ENCODE measurements around the gene GRK5.
"Not testable (repeated sequence)": the region's sequence is repeated elsewhere in the genome, so short reads cannot be mapped to it uniquely, and the experiment has no call there.

GRK5 gene

GRCh38 chr10:119259345-119259744 is 52.0 kb downstream of the GRK5 start:
- Mint-ChIP-seq H3K27me3 (no peaks in the 10 kb centered on the region), H3K4me3 (no peak overlapping the region), H3K36me3 (peaks cover 4% of the 10 kb centered on the region), H3K9me3 (ENCODE audit: low read depth) (peaks cover 4% of the 10 kb centered on the region), H3K27ac (peak overlapping the region; percentile 46), H3K4me1 (ENCODE audit: low read depth) (peaks cover 18% of the 10 kb centered on the region)

DNA sequence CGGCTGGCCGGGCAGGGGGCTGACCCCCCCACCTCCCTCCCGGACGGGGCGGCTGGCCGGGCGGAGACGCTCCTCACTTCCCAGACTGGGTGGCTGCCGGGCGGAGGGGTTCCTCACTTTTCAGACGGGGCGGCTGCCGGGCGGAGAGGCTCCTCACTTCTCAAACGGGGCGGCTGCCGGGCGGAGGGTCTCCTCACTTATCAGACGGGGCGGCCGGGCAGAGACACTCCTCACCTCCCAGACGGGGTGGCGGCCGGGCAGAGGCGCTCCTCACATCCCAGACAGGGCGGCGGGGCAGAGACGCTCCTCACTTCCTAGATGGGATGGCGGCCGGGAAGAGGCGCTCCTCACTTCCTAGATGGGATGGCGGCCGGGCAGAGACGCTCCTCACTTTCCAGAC is 53.6 kb downstream of the GRK5 start:
- not testable (repeated sequence) for H3K9me3 Mint-ChIP-seq (ENCODE audit: low read depth); H3K36me3 Mint-ChIP-seq; H3K27me3 Mint-ChIP-seq; H3K4me3 Mint-ChIP-seq; H3K27ac Mint-ChIP-seq
- peaks cover 15% of the 10 kb centered on the region for H3K4me1 Mint-ChIP-seq (ENCODE audit: low read depth)

GRCh38 chr10:119263951-119264617 is 56.7 kb downstream of the GRK5 start:
- H3K36me3 Mint-ChIP-seq = peaks cover 2% of the 10 kb centered on the region
- no peaks in the 10 kb centered on the region for H3K27me3 Mint-ChIP-seq
- H3K27ac Mint-ChIP-seq = no peak overlapping the region
- H3K4me3 Mint-ChIP-seq = no peak overlapping the region
- peaks cover 15% of the 10 kb centered on the region for H3K4me1 Mint-ChIP-seq (ENCODE audit: low read depth)
- no peaks in the 10 kb centered on the region for H3K9me3 Mint-ChIP-seq (ENCODE audit: low read depth)

DNA sequence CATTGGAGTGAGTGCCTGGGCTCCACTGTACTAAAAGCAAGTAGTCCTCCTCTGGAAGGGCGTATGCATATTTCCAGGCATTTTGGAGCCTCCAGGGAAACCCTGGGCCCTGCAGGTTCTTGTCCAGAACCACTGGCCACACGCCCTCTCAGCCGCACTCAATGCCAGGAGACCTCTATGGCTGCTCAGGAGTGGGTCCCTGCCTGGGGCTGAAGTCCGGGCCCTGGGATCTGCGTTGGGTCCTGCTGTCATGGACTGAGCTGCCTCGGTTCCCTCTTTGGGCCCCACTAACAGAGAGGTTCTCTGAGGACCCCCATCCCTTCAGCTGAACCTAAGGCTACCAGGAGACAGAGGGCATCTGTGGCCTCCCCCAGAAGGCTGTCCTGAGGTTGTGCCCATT is 58.3 kb downstream of the GRK5 start:
- no peak overlapping the region for H3K27ac Mint-ChIP-seq
- H3K9me3 Mint-ChIP-seq (ENCODE audit: low read depth) = no peaks in the 10 kb centered on the region
- H3K27me3 Mint-ChIP-seq = no peaks in the 10 kb centered on the region
- H3K36me3 Mint-ChIP-seq = peaks cover 5% of the 10 kb centered on the region
- no peak overlapping the region for H3K4me3 Mint-ChIP-seq
- H3K4me1 Mint-ChIP-seq (ENCODE audit: low read depth) = peaks cover 28% of the 10 kb centered on the region

DNA sequence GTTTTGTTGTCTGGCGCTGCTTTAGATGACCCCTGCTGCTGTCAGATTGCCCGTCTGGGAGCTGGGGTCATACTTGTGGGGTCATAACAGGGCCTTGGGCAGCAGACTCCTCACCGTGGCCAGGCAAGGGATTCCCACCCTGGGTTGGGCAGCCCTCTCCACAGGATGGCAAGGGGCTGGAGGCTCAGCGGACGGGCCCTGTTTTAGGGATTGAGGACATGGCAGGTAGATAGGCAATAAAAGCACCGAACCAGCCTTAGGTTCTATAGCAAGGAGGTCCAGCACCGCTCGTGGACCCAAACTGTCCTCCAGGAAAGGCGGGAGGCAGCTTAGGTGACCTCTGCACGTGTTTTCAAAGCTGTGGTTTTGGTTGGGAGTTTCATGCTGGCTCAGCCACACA is 60.0 kb downstream of the GRK5 start:
- peaks cover 43% of the 10 kb centered on the region for H3K4me1 Mint-ChIP-seq (ENCODE audit: low read depth)
- H3K27ac Mint-ChIP-seq = no peak overlapping the region
- peaks cover 5% of the 10 kb centered on the region for H3K36me3 Mint-ChIP-seq
- H3K9me3 Mint-ChIP-seq (ENCODE audit: low read depth) = no peaks in the 10 kb centered on the region
- no peak overlapping the region for H3K4me3 Mint-ChIP-seq
- H3K27me3 Mint-ChIP-seq = no peaks in the 10 kb centered on the region

DNA sequence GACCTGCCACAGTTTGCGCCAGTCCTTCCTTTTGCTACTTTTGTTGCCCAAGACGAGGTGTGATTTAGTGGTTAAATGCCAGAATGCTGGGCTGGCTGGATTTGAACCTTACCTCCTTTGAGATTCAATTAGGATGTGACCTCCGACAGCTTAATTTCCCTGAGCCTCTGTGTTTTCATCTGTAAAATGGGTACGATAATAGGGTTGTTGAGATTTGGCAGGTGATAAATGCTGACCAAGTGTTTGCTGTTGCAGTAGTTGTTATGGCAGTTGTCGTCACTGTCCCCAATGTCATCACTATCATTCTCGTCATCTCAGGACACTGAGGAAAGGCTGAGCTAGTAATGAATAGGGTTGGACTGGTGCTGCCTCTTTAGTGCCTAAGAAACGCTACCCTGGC is 61.1 kb downstream of the GRK5 start:
- Mint-ChIP-seq H3K27me3 (no peaks in the 10 kb centered on the region), H3K27ac (peak overlapping the region; percentile 92), H3K36me3 (peaks cover 5% of the 10 kb centered on the region), H3K9me3 (ENCODE audit: low read depth) (no peaks in the 10 kb centered on the region), H3K4me3 (peak overlapping the region; percentile 28), H3K4me1 (ENCODE audit: low read depth) (peaks cover 44% of the 10 kb centered on the region)

GRCh38 chr10:119268871-119269506 is 61.6 kb downstream of the GRK5 start:
- Mint-ChIP-seq H3K27ac (peak overlapping the region; percentile 92), H3K27me3 (no peaks in the 10 kb centered on the region), H3K36me3 (peaks cover 5% of the 10 kb centered on the region), H3K4me1 (ENCODE audit: low read depth) (peaks cover 45% of the 10 kb centered on the region), H3K4me3 (peak overlapping the region; percentile 28), H3K9me3 (ENCODE audit: low read depth) (no peaks in the 10 kb centered on the region)

DNA sequence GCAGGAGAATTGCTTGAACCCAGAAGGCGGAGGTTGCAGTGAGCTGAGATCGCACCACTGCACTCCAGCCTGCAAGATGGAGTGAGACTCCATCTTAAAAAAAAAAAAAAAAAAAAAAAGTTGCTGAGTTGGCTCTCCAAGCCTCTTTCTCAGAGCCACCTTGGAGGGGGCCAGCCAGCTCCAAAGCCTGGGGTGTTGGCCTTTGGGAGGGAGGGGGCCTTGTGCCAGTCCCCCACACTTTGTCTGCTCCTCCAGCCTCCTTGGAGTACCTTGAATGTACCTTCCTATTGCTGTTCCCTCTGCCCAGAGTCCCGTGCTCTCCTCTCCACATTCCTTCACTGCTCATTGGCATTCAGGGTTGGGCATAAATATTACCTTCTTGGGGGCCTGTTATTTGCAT is 62.4 kb downstream of the GRK5 start:
- Mint-ChIP-seq H3K36me3 (peaks cover 3% of the 10 kb centered on the region), H3K9me3 (ENCODE audit: low read depth) (no peaks in the 10 kb centered on the region), H3K4me3 (peak overlapping the region; percentile 58), H3K27me3 (no peaks in the 10 kb centered on the region), H3K27ac (peak overlapping the region; percentile 92), H3K4me1 (ENCODE audit: low read depth) (peaks cover 45% of the 10 kb centered on the region)

- Mint-ChIP-seq H3K9me3 (ENCODE audit: low read depth) (no peaks in the 10 kb centered on the region), H3K4me1 (ENCODE audit: low read depth) (peaks cover 51% of the 10 kb centered on the region), H3K4me3 (peak overlapping the region; percentile 44), H3K36me3 (peaks cover 3% of the 10 kb centered on the region), H3K27ac (peak overlapping the region; percentile 64), H3K27me3 (no peaks in the 10 kb centered on the region)
These were observed 63.5 kb downstream of the GRK5 start for GRCh38 chr10:119270762-119271366.

DNA sequence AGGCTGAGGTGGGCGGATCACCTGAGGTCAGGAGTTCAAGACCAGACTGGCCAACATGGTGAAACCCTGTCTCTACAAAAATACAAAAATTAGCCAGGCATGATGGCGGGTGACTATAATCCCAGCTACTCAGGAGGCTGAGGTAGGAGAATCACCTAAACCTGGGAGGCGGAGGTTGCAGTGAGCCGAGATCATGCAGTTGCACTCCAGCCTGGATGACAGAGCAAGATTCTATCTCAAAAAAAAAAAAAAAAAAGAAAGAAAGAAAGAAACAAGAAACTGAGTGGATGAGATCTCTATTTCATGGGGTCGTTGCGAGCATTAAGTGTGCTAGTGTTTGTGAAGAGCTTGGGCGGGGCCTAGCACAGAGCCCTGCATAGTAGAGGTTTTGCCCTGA is 65.0 kb downstream of the GRK5 start:
- H3K36me3 Mint-ChIP-seq; H3K27me3 Mint-ChIP-seq; H3K4me3 Mint-ChIP-seq; H3K9me3 Mint-ChIP-seq (ENCODE audit: low read depth); H3K27ac Mint-ChIP-seq: not testable (repeated sequence)
- peaks cover 51% of the 10 kb centered on the region for H3K4me1 Mint-ChIP-seq (ENCODE audit: low read depth)

GRCh38 chr10:119272736-119273135 is 65.4 kb downstream of the GRK5 start:
- Mint-ChIP-seq H3K27ac (no peak overlapping the region), H3K9me3 (ENCODE audit: low read depth) (no peaks in the 10 kb centered on the region), H3K4me1 (ENCODE audit: low read depth) (peaks cover 53% of the 10 kb centered on the region), H3K27me3 (no peaks in the 10 kb centered on the region), H3K36me3 (peaks cover 8% of the 10 kb centered on the region), H3K4me3 (no peak overlapping the region)

GRCh38 chr10:119273413-119273812 is 66.0 kb downstream of the GRK5 start:
- Mint-ChIP-seq H3K4me1 (ENCODE audit: low read depth) (peaks cover 49% of the 10 kb centered on the region), H3K36me3 (peaks cover 8% of the 10 kb centered on the region), H3K27me3 (no peaks in the 10 kb centered on the region), H3K9me3 (ENCODE audit: low read depth) (no peaks in the 10 kb centered on the region), H3K27ac (no peak overlapping the region), H3K4me3 (no peak overlapping the region)

DNA sequence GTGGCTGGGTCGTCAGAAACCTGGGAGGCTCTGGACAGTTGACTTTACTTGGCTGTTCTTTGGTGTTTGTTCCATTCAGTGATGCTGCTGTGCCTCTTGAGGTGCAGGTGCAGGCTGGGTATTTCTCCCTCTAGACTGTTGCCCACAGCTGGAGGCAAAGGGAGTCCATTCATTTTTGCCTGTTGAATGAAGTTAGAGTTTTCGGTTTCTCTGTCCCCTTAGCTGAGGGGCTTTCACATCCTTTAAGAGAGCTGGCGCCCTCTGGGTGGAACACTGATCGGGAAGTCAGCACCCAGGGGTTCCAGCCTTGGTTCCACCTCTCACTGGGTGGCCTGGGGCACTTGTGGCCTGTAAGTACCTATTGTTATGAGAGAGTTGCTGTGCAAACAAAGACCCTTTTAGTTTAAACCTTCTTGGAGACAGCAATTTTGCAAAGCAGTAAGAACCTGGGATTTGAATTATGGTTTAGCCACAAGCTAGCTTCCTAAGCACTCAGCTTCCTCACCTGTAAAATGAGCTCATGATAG is 67.2 kb downstream of the GRK5 start:
- H3K27me3 Mint-ChIP-seq = no peaks in the 10 kb centered on the region
- peaks cover 37% of the 10 kb centered on the region for H3K4me1 Mint-ChIP-seq (ENCODE audit: low read depth)
- H3K36me3 Mint-ChIP-seq = peaks cover 8% of the 10 kb centered on the region
- H3K27ac Mint-ChIP-seq = no peak overlapping the region
- no peaks in the 10 kb centered on the region for H3K9me3 Mint-ChIP-seq (ENCODE audit: low read depth)
- no peak overlapping the region for H3K4me3 Mint-ChIP-seq

DNA sequence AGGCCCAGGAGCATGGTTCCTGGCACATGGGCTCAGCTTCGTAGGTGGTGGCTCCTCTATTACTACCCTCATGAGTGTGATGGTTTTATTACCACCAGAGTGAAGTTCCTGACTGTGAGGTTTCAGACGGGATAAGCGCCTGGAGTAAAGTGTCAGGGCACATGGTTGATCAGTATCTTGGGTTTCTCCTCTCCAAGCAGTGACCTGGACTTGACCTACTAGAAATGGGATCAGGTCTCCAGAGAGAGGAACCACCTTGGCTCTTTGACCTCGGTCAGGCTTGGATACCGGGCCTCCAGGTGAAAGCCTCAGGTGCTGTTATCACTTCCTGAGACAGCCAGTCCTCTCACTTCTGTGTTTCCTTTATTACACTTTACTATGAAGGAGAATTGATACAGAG is 67.7 kb downstream of the GRK5 start:
- H3K27ac Mint-ChIP-seq = no peak overlapping the region
- H3K9me3 Mint-ChIP-seq (ENCODE audit: low read depth) = no peaks in the 10 kb centered on the region
- no peak overlapping the region for H3K4me3 Mint-ChIP-seq
- peaks cover 34% of the 10 kb centered on the region for H3K4me1 Mint-ChIP-seq (ENCODE audit: low read depth)
- no peaks in the 10 kb centered on the region for H3K27me3 Mint-ChIP-seq
- peaks cover 6% of the 10 kb centered on the region for H3K36me3 Mint-ChIP-seq

- not testable (repeated sequence) for H3K9me3 Mint-ChIP-seq (ENCODE audit: low read depth); H3K27ac Mint-ChIP-seq; H3K27me3 Mint-ChIP-seq; H3K36me3 Mint-ChIP-seq; H3K4me3 Mint-ChIP-seq
- peaks cover 31% of the 10 kb centered on the region for H3K4me1 Mint-ChIP-seq (ENCODE audit: low read depth)
These were observed 68.8 kb downstream of the GRK5 start for GRCh38 chr10:119276194-119276593.
